ENCODE measurements around the gene SPAG17. TPM values are rescaled to one million over a fixed set of nuclear protein-coding genes. Genes with fewer than 3 reads are reported as not detected.

SPAG17 gene
- total and polyA plus RNA-seq, 2 of the 4 experiments (the other 2 are of a cell fraction) = 0.10 TPM; not detected in 1

- H4K91ac ChIP-seq (ENCODE audit: insufficient read depth, low read depth, low read length) = no peak overlapping the region
- 50% methylated on average over 2 of the region's 5 CpGs; no CpG with 5 or more reads in 1 of the 2 experiments for WGBS, 2 experiments (ENCODE audit: extremely low coverage in 2 of 2, insufficient read length in 1 of 2)
- no peak overlapping the region for H4K5ac ChIP-seq (ENCODE audit: low read depth, low read length)
- POLR2A ChIA-PET (ENCODE audit: unreplicated experiment) = no interaction called here
- H3K9me1 ChIP-seq (ENCODE audit: insufficient read depth, low read length) = no peaks in the 10 kb centered on the region
- H3K4me1 ChIP-seq (ENCODE audit: control insufficient read depth, insufficient read depth, low read length) = peaks cover 2% of the 10 kb centered on the region; the same call in 1 of the 2 replicates
- intact Hi-C loops (cut with micrococcal nuclease) = no loop called here
- H3K4ac ChIP-seq (ENCODE audit: low read depth, low read length) = no peak overlapping the region
- in situ Hi-C loops (cut with MboI; ENCODE audit: low sequenced_read_pairs) = no loop called here
- H2AK9ac ChIP-seq (replicated peaks; ENCODE audit: low read depth, low read length, poor library complexity) = no peak overlapping the region
- dilution Hi-C loops (cut with HindIII; ENCODE audit: low sequenced_read_pairs, unreplicated experiment) = no loop called here
- no peaks in the 10 kb centered on the region for H3K36me3 ChIP-seq (ENCODE audit: control insufficient read depth, insufficient read depth, low read length)
- H2AFZ ChIP-seq (replicated peaks; ENCODE audit: low read length, poor library complexity) = no peak overlapping the region
- no peaks in the 10 kb centered on the region for H4K20me1 ChIP-seq (ENCODE audit: insufficient read depth, low read length)
- H3K27ac ChIP-seq (ENCODE audit: insufficient read depth, low read length) = no peak overlapping the region
- H2BK120ac ChIP-seq (ENCODE audit: low read depth, low read length) = no peak overlapping the region
- no peak overlapping the region for H3K56ac ChIP-seq (ENCODE audit: extremely low read depth, insufficient read depth, low read length)
- CTCF ChIA-PET = no interaction called here
- no peaks in the 10 kb centered on the region for H3K27me3 ChIP-seq (ENCODE audit: control insufficient read depth, insufficient read depth, low read length)
- H2BK20ac ChIP-seq (ENCODE audit: low read depth, low read length) = no peak overlapping the region
- H3K18ac ChIP-seq (ENCODE audit: low read depth, low read length) = no peak overlapping the region
- no peak overlapping the region for H3K9ac ChIP-seq (ENCODE audit: low read depth, low read length)
- no peak overlapping the region for H2BK15ac ChIP-seq (ENCODE audit: low read depth, low read length)
- H3K4me2 ChIP-seq (ENCODE audit: low read depth, low read length) = no peak overlapping the region
- DNase-seq = no peak
- no peak overlapping the region for H3K23ac ChIP-seq (ENCODE audit: low read depth, low read length)
- TF ChIP-seq BHLHE40 (IDR thresholded peaks at IDR 0.05; ENCODE audit: low read depth, low read length) = no peak
- TF ChIP-seq RCOR1 (IDR thresholded peaks at IDR 0.05; ENCODE audit: insufficient replicate concordance, low read length) = no peak
- H4K8ac ChIP-seq (ENCODE audit: low read depth in 2 of 2, low read length in 2 of 2) = no peak overlapping the region
- no peak overlapping the region for H2AK5ac ChIP-seq (ENCODE audit: low read depth, low read length)
- H3K79me1 ChIP-seq (ENCODE audit: low read depth in 1 of 2, low read length in 2 of 2) = no peaks in the 10 kb centered on the region
- no peak for ATAC-seq (ENCODE audit: low read depth)
- H3K4me3 ChIP-seq (ENCODE audit: insufficient read depth, low read depth, low read length) = no peak overlapping the region
- H2BK5ac ChIP-seq (ENCODE audit: low read depth, low read length, poor library complexity, severe bottlenecking) = no peak overlapping the region
- BruUV-seq (replicated peaks) = no TSS peak
- H3K14ac ChIP-seq (replicated peaks; ENCODE audit: low read depth, low read length) = no peak overlapping the region
- H3K9me3 ChIP-seq (ENCODE audit: control insufficient read depth, insufficient read depth, low read length) = no peaks in the 10 kb centered on the region
These were observed 66.6 kb downstream of the SPAG17 start for GRCh38 chr1:118118469-118118868.

Measured in IMR-90 (cell line).